HCT116 (cell line): Measurements from ENCODE around the gene THAP5. TPM values are rescaled to one million over a fixed set of nuclear protein-coding genes. Genes with fewer than 3 reads are reported as not detected.

Experiments used
- ATAC-seq: fragments of 200-7000 bp; cut with Tn5 transposase; 2 replicates; pipeline ENCODE4 v1.9.1; 2020; ENCODE audit warnings: mild to moderate bottlenecking, moderate library complexity
- BruUV-seq: library from RNA; stranded (reverse); fragments of 400-500 nt; replicated peaks from 2 replicates; lab custom pipeline; 2021; lab: Mats Ljungman, UMichigan
- CTCF ChIA-PET: fragments of 300-600 bp; sonication (Branson Sonifier 250); formaldehyde crosslinking; loops from one replicate; lab custom pipeline; 2021; ENCODE audit warnings: antibody characterized with exemption; lab: Charles Lee
- POLR2A ChIA-PET: fragments of 300-600, 350-600 bp; sonication (Branson Sonifier 250); formaldehyde crosslinking; loops from one replicate; lab custom pipeline; 2021; ENCODE audit warnings: antibody characterized with exemption; lab: Charles Lee
- RAD21 ChIA-PET, 2 experiments: fragments of 300-600 bp; sonication (Branson Sonifier 250); formaldehyde crosslinking; loops; one replicate each; lab custom pipeline; 2023; ENCODE audit warnings: low total read pairs in 2 of 2; ENCODE audit not compliant: uncharacterized antibody in 2 of 2, unreplicated experiment in 2 of 2, low non-redundant PET in 1 of 2; lab: Charles Lee
- DNase-seq: peaks from one replicate; pipeline ENCODE4 v3.0.0-alpha.2; 2010; ENCODE audit warnings: low read depth, low spot score
- H2AFZ ChIP-seq: fragments of 200-600 bp; shearing (Covaris generic), sonication (generic); 2 replicates; pipeline ENCODE4 v1.6.1; 2017; ENCODE audit warnings: low read depth, mixed run types, mixed read lengths, antibody characterized with exemption, low read length; ENCODE audit not compliant: poor library complexity, severe bottlenecking
- H3K27ac ChIP-seq: 2 replicates; pipeline ENCODE4 v1.5.1; 2012; ENCODE audit warnings: low read depth, low read length
- H3K27me3 ChIP-seq: fragments of 200-600 bp; sonication (generic); 2 replicates; pipeline ENCODE4 v1.6.1; 2016; ENCODE audit warnings: mixed run types, low read length, mixed read lengths; ENCODE audit not compliant: insufficient read depth
- H3K36me3 ChIP-seq, 2 experiments: fragments of 200-500 bp in 1 of 2; fragments of 200-600 bp in 1 of 2; sonication (Bioruptor generic) in 1 of 2; sonication (generic) in 1 of 2; 2 replicates each; pipeline versions ENCODE4 v1.5.1 to v1.6.1; 2014 to 2016; ENCODE audit warnings: low read length in 2 of 2, inconsistent platforms in 1 of 2, mixed read lengths in 1 of 2, mixed run types in 1 of 2; ENCODE audit not compliant: insufficient read depth in 2 of 2, control insufficient read depth in 1 of 2
- H3K4me1 ChIP-seq, 2 experiments: fragments of 200-600 bp in 1 of 2; sonication (generic) in 1 of 2; 2 replicates each; pipeline versions ENCODE4 v1.5.1 to v1.6.1; 2012 to 2017; ENCODE audit warnings: low read length in 2 of 2, inconsistent platforms in 1 of 2, mild to moderate bottlenecking in 1 of 2, mixed read lengths in 1 of 2, mixed run types in 1 of 2, moderate library complexity in 1 of 2; ENCODE audit not compliant: insufficient read depth in 2 of 2, control insufficient read depth in 1 of 2
- H3K4me2 ChIP-seq: fragments of 200-600 bp; sonication (generic); 2 replicates; pipeline ENCODE4 v1.6.1; 2017; ENCODE audit warnings: mixed run types, low read length, mixed read lengths
- H3K4me3 ChIP-seq, 2 experiments: fragments of 200-600 bp in 1 of 2; sonication (generic) in 1 of 2; replicated peaks in 1 of 2; 2 replicates each; pipeline ENCODE4 v1.5.1; 2011 to 2016; ENCODE audit warnings: low read length in 2 of 2, control low read depth in 1 of 2, low read depth in 1 of 2, mild to moderate bottlenecking in 1 of 2, mixed read lengths in 1 of 2, mixed run types in 1 of 2
- H3K79me2 ChIP-seq: fragments of 200-600 bp; sonication (generic); 2 replicates; pipeline ENCODE4 v1.6.1; 2017; ENCODE audit warnings: mild to moderate bottlenecking, mixed run types, low read length, moderate library complexity, mixed read lengths; ENCODE audit not compliant: insufficient read depth
- H3K9ac ChIP-seq: fragments of 200-600 bp; sonication (generic); 2 replicates; pipeline ENCODE4 v1.6.1; 2016; ENCODE audit warnings: low read length, mixed read lengths
- H3K9me2 ChIP-seq: fragments of 200-600 bp; sonication (generic), shearing (Covaris generic); 2 replicates; pipeline ENCODE4 v1.6.1; 2017; ENCODE audit warnings: mixed run types, mild to moderate bottlenecking, moderate library complexity; ENCODE audit not compliant: insufficient read depth
- H3K9me3 ChIP-seq, 2 experiments: fragments of 200-500 bp in 1 of 2; fragments of 200-600 bp in 1 of 2; sonication (Bioruptor generic) in 1 of 2; sonication (generic) in 1 of 2; 2 replicates each; pipeline ENCODE4 v1.6.1; 2014 to 2017; ENCODE audit warnings: low read length in 2 of 2, mixed read lengths in 2 of 2, inconsistent platforms in 1 of 2, low read depth in 1 of 2, mild to moderate bottlenecking in 1 of 2, mixed run types in 1 of 2, moderate library complexity in 1 of 2; ENCODE audit not compliant: control insufficient read depth in 1 of 2, insufficient read depth in 1 of 2
- H4K20me1 ChIP-seq: fragments of 200-600 bp; sonication (generic), shearing (Covaris generic); 2 replicates; pipeline ENCODE4 v1.6.1; 2017; ENCODE audit warnings: mixed run types, mild to moderate bottlenecking, moderate library complexity; ENCODE audit not compliant: insufficient read depth
- ATF3 ChIP-seq: IDR thresholded peaks from 2 replicates; pipeline ENCODE4 v1.6.1; 2012
- CBX3 ChIP-seq: IDR thresholded peaks from 2 replicates; pipeline ENCODE4 v1.6.1; 2012; ENCODE audit warnings: low read depth
- CTCF ChIP-seq, 3 experiments: fragments of 200-600 bp in 1 of 3; sonication (generic) in 1 of 3; IDR thresholded peaks in 2 of 3; conservative IDR thresholded peaks in 1 of 3; 2 replicates each; pipeline ENCODE4 v1.5.1; 2012 to 2017; ENCODE audit warnings: low read depth in 2 of 3, low read length in 2 of 3, antibody characterized with exemption in 1 of 3, borderline replicate concordance in 1 of 3, control low read depth in 1 of 3, mild to moderate bottlenecking in 1 of 3, mixed read lengths in 1 of 3, mixed run types in 1 of 3, moderate library complexity in 1 of 3; ENCODE audit not compliant: insufficient read depth in 1 of 3
- ELF1 ChIP-seq: IDR thresholded peaks from 2 replicates; pipeline ENCODE4 v1.6.1; 2012; ENCODE audit warnings: low read depth, borderline replicate concordance
- RAD21 ChIP-seq: IDR thresholded peaks from 2 replicates; pipeline ENCODE4 v1.6.1; 2012; ENCODE audit warnings: low read depth, mild to moderate bottlenecking
- REST ChIP-seq: IDR thresholded peaks from 2 replicates; pipeline ENCODE4 v1.6.1; 2012; ENCODE audit warnings: low read depth
- TCF7L2 ChIP-seq: IDR thresholded peaks from 2 replicates; pipeline ENCODE4 v1.7.0; 2011; ENCODE audit warnings: borderline replicate concordance, inconsistent platforms; ENCODE audit not compliant: insufficient read depth, insufficient read length; ENCODE audit errors: extremely low read depth
- ZFX ChIP-seq: fragments of 450-650 bp; IDR thresholded peaks from 2 replicates; pipeline ENCODE4 v1.6.1; 2017
- intact Hi-C: fragments of 100-400 bp; cut with micrococcal nuclease; formaldehyde crosslinking; loops from 2 replicates; pipeline ENCODE4 v1.10.0; 2022
- total RNA-seq: library from RNA; stranded (reverse); gene quantifications from one replicate; pipeline ENCODE4 v1.2.1, GENCODE V29; 2021; ENCODE audit not compliant: unreplicated experiment

THAP5 gene
- total RNA-seq, 1 experiment from 2014 or later: 29.3 TPM

GRCh38 chr7:108613147-108613948 is 43.8 kb upstream of the THAP5 start:
- H3K4me1 ChIP-seq: no peaks in the 10 kb centered on the region
- H3K27me3 ChIP-seq: no peaks in the 10 kb centered on the region
- no peaks in the 10 kb centered on the region for H3K36me3 ChIP-seq
- no peaks in the 10 kb centered on the region for H3K9me2 ChIP-seq
- BruUV-seq: no TSS peak
- peak overlapping the region; percentile 56 for H2AFZ ChIP-seq
- no peaks in the 10 kb centered on the region for H3K9me3 ChIP-seq
- H3K4me3 ChIP-seq: no peak overlapping the region
- ATAC-seq (peak; percentile 77), DNase-seq (peak; percentile 33)
- no peak overlapping the region for H3K4me2 ChIP-seq
- intact Hi-C loops: loop anchor here (5.0 to 10.0 kb wide), 3 partner anchors 479 to 1831 kb away; no protein-coding TSS in a partner anchor
- TF ChIP-seq ZFX (no peak), RAD21 (peak; percentile 76), CTCF (IDR thresholded peaks at IDR 0.05 in 2 of 3, conservative IDR thresholded peaks at IDR 0.05 in 1 of 3; ENCODE audit: borderline replicate concordance in 1 of 3, insufficient read depth in 1 of 3, low read depth in 2 of 3, low read length in 2 of 3) (peak; percentile 49 to 78 (median 52)), CBX3 (peak; percentile 32; the same call in 1 of the 2 replicates)
- POLR2A ChIA-PET: no interaction called here
- H3K9ac ChIP-seq: no peak overlapping the region
- H4K20me1 ChIP-seq: no peaks in the 10 kb centered on the region
- no peaks in the 10 kb centered on the region for H3K79me2 ChIP-seq
- RAD21 ChIA-PET: no interaction called here
- CTCF ChIA-PET: interaction anchor here (1.0 kb wide), 1 partner anchor 47 kb away, joined by 3 read pairs; no protein-coding TSS in a partner anchor
- H3K27ac ChIP-seq: no peak overlapping the region

GRCh38 chr7:108611268-108611667 is 41.8 kb upstream of the THAP5 start:
- ATAC-seq: no peak
- ChIA-PET CTCF (interaction anchor here (0.9 kb wide), 1 partner anchor 8 kb away, joined by 3 read pairs; no protein-coding TSS in a partner anchor), RAD21 (no interaction called here)
- TF ChIP-seq ELF1 (no peak), RAD21 (no peak), REST (no peak), CTCF (IDR thresholded peaks at IDR 0.05 in 2 of 3, conservative IDR thresholded peaks at IDR 0.05 in 1 of 3; ENCODE audit: borderline replicate concordance in 1 of 3, insufficient read depth in 1 of 3, low read depth in 2 of 3, low read length in 2 of 3) (no peak), TCF7L2 (no peak), ATF3 (no peak)

More at GRCh38 chr7:108611268-108611667, 41.8 kb upstream of the THAP5 start:
- no peak overlapping the region for H3K27ac ChIP-seq
- no TSS peak for BruUV-seq
- no peaks in the 10 kb centered on the region for H3K27me3 ChIP-seq
- H3K4me3 ChIP-seq: no peak overlapping the region
- no peak overlapping the region for H2AFZ ChIP-seq
- H3K4me2 ChIP-seq: no peak overlapping the region
- no peaks in the 10 kb centered on the region for H3K9me2 ChIP-seq
- no peaks in the 10 kb centered on the region for H4K20me1 ChIP-seq
- DNase-seq: no peak
- H3K9ac ChIP-seq: no peak overlapping the region
- H3K79me2 ChIP-seq: no peaks in the 10 kb centered on the region
- H3K4me1 ChIP-seq: no peaks in the 10 kb centered on the region
- intact Hi-C loops: loop anchor here (5.0 to 10.0 kb wide), 3 partner anchors 481 to 1834 kb away; no protein-coding TSS in a partner anchor
- POLR2A ChIA-PET: no interaction called here
- no peaks in the 10 kb centered on the region for H3K36me3 ChIP-seq
- no peaks in the 10 kb centered on the region for H3K9me3 ChIP-seq
